Caco-2 (cell line): ENCODE data around the gene GRIN2B. TPM values are rescaled to one million over a fixed set of nuclear protein-coding genes. Genes with fewer than 3 reads are reported as not detected.

Source experiments
- BruUV-seq: library from RNA; stranded (reverse); fragments of 400-500 nt; replicated peaks from 2 replicates; lab custom pipeline; 2021; lab: Mats Ljungman, UMichigan
- CTCF ChIA-PET: fragments of 300-600 bp; sonication (Branson Sonifier 250); formaldehyde crosslinking; loops from one replicate; lab custom pipeline; 2022; ENCODE audit warnings: antibody characterized with exemption; lab: Charles Lee
- POLR2A ChIA-PET: fragments of 300-600 bp; sonication (Branson Sonifier 250); formaldehyde crosslinking; loops from one replicate; lab custom pipeline; 2022; ENCODE audit warnings: antibody characterized with exemption; lab: Charles Lee
- DNase-seq, 2 experiments: peaks; one replicate each; pipeline versions ENCODE4 v3.0.0 to v3.0.0-alpha.2; 2020 to 2022
- H3K27me3 ChIP-seq: replicated peaks from 2 replicates; pipeline ENCODE4 v1.6.0; 2011; ENCODE audit warnings: low read length; ENCODE audit not compliant: control insufficient read depth, insufficient read depth
- H3K36me3 ChIP-seq: 2 replicates; pipeline ENCODE4 v1.5.1; 2011; ENCODE audit warnings: low read length; ENCODE audit not compliant: control insufficient read depth, insufficient read depth
- H3K4me1 ChIP-seq: fragments of 250-450 bp; sonication (Bioruptor Pico); 2 replicates; pipeline ENCODE4 v1.5.1; 2020; ENCODE audit warnings: mild to moderate bottlenecking
- H3K4me3 ChIP-seq: 2 replicates; pipeline ENCODE4 v1.5.1; 2011; ENCODE audit warnings: low read depth, mild to moderate bottlenecking, control low read depth, low read length
- H3K9me3 ChIP-seq: fragments of 250-450 bp; sonication (Bioruptor Pico); 2 replicates; pipeline ENCODE4 v1.5.1; 2020; ENCODE audit warnings: mild to moderate bottlenecking, moderate library complexity
- H3K27ac Mint-ChIP-seq: one replicate; pipeline ENCODE4 v1.8.0; 2022; ENCODE audit warnings: mixed read lengths; ENCODE audit not compliant: unreplicated experiment
- H3K27me3 Mint-ChIP-seq: one replicate; pipeline ENCODE4 v1.8.0; 2022; ENCODE audit warnings: mixed read lengths; ENCODE audit not compliant: insufficient read depth, unreplicated experiment
- H3K36me3 Mint-ChIP-seq: one replicate; pipeline ENCODE4 v1.8.0; 2022; ENCODE audit warnings: mild to moderate bottlenecking, mixed read lengths; ENCODE audit not compliant: insufficient read depth, unreplicated experiment
- H3K4me1 Mint-ChIP-seq: one replicate; pipeline ENCODE4 v1.8.0; 2022; ENCODE audit warnings: low read depth, mixed read lengths; ENCODE audit not compliant: unreplicated experiment
- H3K4me3 Mint-ChIP-seq: one replicate; pipeline ENCODE4 v1.8.0; 2022; ENCODE audit warnings: mild to moderate bottlenecking, moderate library complexity, mixed read lengths; ENCODE audit not compliant: unreplicated experiment
- H3K9me3 Mint-ChIP-seq: one replicate; pipeline ENCODE4 v1.8.0; 2022; ENCODE audit warnings: mixed read lengths; ENCODE audit not compliant: unreplicated experiment
- intact Hi-C: fragments of 100-400 bp; cut with micrococcal nuclease; formaldehyde crosslinking; loops from one replicate; pipeline ENCODE4 v1.10.0; 2022; ENCODE audit not compliant: unreplicated experiment
- total RNA-seq: library from RNA; stranded (reverse); gene quantifications from 2 replicates; pipeline ENCODE4 v1.2.3, GENCODE V29; 2022
- TF ChIP-seq, protein P1 (sequence below), 2 experiments: fragments of 200-600 bp in 1 of 2; IDR thresholded peaks; 1 replicate in 1 of 2; 2 replicates in 1 of 2; pipeline versions ENCODE4 v1.5.1 to v1.8.0; 2011 to 2022; ENCODE audit warnings: antibody characterized with exemption in 1 of 2, control low read depth in 1 of 2, inconsistent platforms in 1 of 2, low read depth in 1 of 2, low read length in 1 of 2, mild to moderate bottlenecking in 1 of 2, moderate library complexity in 1 of 2; ENCODE audit not compliant: insufficient read depth in 1 of 2, severe bottlenecking in 1 of 2, unreplicated experiment in 1 of 2

Gene GRIN2B
- total RNA-seq, 1 experiment from 2014 or later = 24.4 TPM

GRCh38 chr12:13959131-13959723 lies 22.2 kb downstream of the GRIN2B start:
- Histone ChIP-seq H3K27me3 (no peaks in the 10 kb centered on the region), H3K4me3 (no peak overlapping the region), H3K9me3 (no peaks in the 10 kb centered on the region), H3K36me3 (no peaks in the 10 kb centered on the region), H3K4me1 (peaks cover 1% of the 10 kb centered on the region; the same call in 1 of the 2 replicates)
- intact Hi-C loops = no loop called here
- Mint-ChIP-seq H3K36me3 (peaks cover 40% of the 10 kb centered on the region), H3K27me3 (no peaks in the 10 kb centered on the region), H3K4me3 (no peak overlapping the region), H3K4me1 (peaks cover 27% of the 10 kb centered on the region), H3K9me3 (peaks cover 7% of the 10 kb centered on the region), H3K27ac (peak overlapping the region; percentile 1)
- no peak for DNase-seq
- ChIA-PET POLR2A (no interaction called here), CTCF (no interaction called here)
- TF ChIP-seq, protein P1, sequence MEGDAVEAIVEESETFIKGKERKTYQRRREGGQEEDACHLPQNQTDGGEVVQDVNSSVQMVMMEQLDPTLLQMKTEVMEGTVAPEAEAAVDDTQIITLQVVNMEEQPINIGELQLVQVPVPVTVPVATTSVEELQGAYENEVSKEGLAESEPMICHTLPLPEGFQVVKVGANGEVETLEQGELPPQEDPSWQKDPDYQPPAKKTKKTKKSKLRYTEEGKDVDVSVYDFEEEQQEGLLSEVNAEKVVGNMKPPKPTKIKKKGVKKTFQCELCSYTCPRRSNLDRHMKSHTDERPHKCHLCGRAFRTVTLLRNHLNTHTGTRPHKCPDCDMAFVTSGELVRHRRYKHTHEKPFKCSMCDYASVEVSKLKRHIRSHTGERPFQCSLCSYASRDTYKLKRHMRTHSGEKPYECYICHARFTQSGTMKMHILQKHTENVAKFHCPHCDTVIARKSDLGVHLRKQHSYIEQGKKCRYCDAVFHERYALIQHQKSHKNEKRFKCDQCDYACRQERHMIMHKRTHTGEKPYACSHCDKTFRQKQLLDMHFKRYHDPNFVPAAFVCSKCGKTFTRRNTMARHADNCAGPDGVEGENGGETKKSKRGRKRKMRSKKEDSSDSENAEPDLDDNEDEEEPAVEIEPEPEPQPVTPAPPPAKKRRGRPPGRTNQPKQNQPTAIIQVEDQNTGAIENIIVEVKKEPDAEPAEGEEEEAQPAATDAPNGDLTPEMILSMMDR (IDR thresholded peaks at IDR 0.05; ENCODE audit: insufficient read depth in 1 of 2, low read depth in 1 of 2, low read length in 1 of 2, severe bottlenecking in 1 of 2, unreplicated experiment in 1 of 2) = no peak
- BruUV-seq = no TSS peak

DNA sequence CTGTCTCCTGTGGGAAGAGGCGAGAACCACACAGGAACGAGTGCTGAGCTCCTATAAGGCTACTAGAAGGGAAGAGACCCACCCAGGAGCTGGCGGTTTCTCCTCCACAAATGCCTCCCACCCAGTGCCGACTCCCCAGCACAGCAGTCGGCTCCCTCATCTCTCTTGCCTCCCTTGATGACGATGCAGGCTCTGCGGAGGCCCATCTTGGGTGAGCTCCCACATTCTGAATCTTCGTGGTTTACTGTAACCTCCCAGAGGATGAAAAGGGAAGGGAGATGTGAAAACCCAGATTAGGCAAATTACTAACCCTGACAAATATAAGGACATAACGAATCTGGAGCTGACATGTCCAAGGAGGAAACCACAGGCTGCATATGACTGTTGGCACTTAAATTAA lies 23.8 kb downstream of the GRIN2B start:
- peaks cover 40% of the 10 kb centered on the region for H3K4me1 Mint-ChIP-seq
- H3K9me3 Mint-ChIP-seq = peaks cover 12% of the 10 kb centered on the region
- Histone ChIP-seq H3K4me3 (no peak overlapping the region), H3K27me3 (no peaks in the 10 kb centered on the region), H3K9me3 (no peaks in the 10 kb centered on the region), H3K4me1 (peaks cover 9% of the 10 kb centered on the region), H3K36me3 (peaks cover 1% of the 10 kb centered on the region; the same call in 1 of the 2 replicates)
- TF ChIP-seq, protein P1 (IDR thresholded peaks at IDR 0.05; ENCODE audit: insufficient read depth in 1 of 2, low read depth in 1 of 2, low read length in 1 of 2, severe bottlenecking in 1 of 2, unreplicated experiment in 1 of 2) = no peak
- H3K27ac Mint-ChIP-seq = no peak overlapping the region
- H3K27me3 Mint-ChIP-seq = no peaks in the 10 kb centered on the region
- ChIA-PET POLR2A (no interaction called here), CTCF (interaction anchor here (1.6 kb wide), 1 partner anchor 24 kb away, joined by 5 read pairs; no protein-coding TSS in a partner anchor)
- intact Hi-C loops = no loop called here
- no peak overlapping the region for H3K4me3 Mint-ChIP-seq
- DNase-seq = no peak
- H3K36me3 Mint-ChIP-seq = peaks cover 35% of the 10 kb centered on the region
- BruUV-seq = no TSS peak

DNA sequence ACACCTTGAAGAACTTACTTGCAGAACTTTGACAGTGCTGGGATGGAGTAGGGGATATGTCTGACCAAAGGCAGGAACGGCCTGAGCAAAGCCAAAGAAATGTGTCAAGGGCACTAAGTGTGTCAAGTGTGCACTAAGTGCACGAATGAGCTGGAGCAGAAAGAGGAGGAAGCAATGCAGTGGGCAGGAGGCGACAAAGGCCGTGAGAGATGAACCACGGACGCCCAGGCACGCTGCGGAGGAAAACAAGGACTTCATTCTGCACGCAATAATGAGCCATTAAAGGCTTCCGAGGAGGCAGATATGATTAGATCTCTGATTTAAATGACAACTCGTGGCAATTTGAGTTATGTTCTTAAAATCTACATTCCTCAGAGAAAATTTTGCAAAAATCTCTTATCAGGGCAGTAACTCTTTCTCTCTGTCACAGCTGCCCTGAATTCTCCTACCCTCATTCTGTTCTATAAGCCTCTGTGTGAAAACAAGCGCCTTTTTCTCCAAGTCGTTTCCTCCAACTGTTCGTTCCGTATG lies 25.3 kb downstream of the GRIN2B start:
- H3K36me3 Mint-ChIP-seq = peaks cover 33% of the 10 kb centered on the region
- intact Hi-C loops = no loop called here
- no peak overlapping the region for H3K27ac Mint-ChIP-seq
- ChIA-PET CTCF (no interaction called here), POLR2A (no interaction called here)
- H3K4me3 Mint-ChIP-seq = no peak overlapping the region
- Histone ChIP-seq H3K9me3 (no peaks in the 10 kb centered on the region), H3K4me3 (no peak overlapping the region), H3K27me3 (no peaks in the 10 kb centered on the region), H3K4me1 (peaks cover 24% of the 10 kb centered on the region), H3K36me3 (peaks cover 1% of the 10 kb centered on the region; the same call in 1 of the 2 replicates)
- H3K27me3 Mint-ChIP-seq = no peaks in the 10 kb centered on the region
- peaks cover 25% of the 10 kb centered on the region for H3K9me3 Mint-ChIP-seq
- peaks cover 50% of the 10 kb centered on the region for H3K4me1 Mint-ChIP-seq
- TF ChIP-seq, protein P1 (IDR thresholded peaks at IDR 0.05; ENCODE audit: insufficient read depth in 1 of 2, low read depth in 1 of 2, low read length in 1 of 2, severe bottlenecking in 1 of 2, unreplicated experiment in 1 of 2) = no peak
- no TSS peak for BruUV-seq
- DNase-seq = no peak
